Fibroblast of lung (primary cell): Measurements from ENCODE around the gene ETV6. TPM values are rescaled to one million over a fixed set of nuclear protein-coding genes. Genes with fewer than 3 reads are reported as not detected.

ENCODE experiments used
- DNase-seq, 2 donors: peaks; one replicate each; pipeline versions ENCODE4 v3.0.0 to v3.0.0-alpha.2; 2010; ENCODE audit warnings: low read depth in 2 of 2
- H2AFZ ChIP-seq: 2 replicates; pipeline ENCODE4 v1.5.1; 2012; ENCODE audit warnings: low read length, control low read depth, inconsistent platforms
- H3K27ac ChIP-seq: 2 replicates; pipeline ENCODE4 v1.5.1; 2011; ENCODE audit warnings: low read length, control low read depth; ENCODE audit not compliant: insufficient read depth
- H3K27me3 ChIP-seq: 2 replicates; pipeline ENCODE4 v1.5.1; 2011; ENCODE audit warnings: mild to moderate bottlenecking, low read length; ENCODE audit not compliant: control insufficient read depth, insufficient read depth
- H3K36me3 ChIP-seq: 2 replicates; pipeline ENCODE4 v1.5.1; 2011; ENCODE audit warnings: low read length; ENCODE audit not compliant: control insufficient read depth, insufficient read depth
- H3K4me1 ChIP-seq: 2 replicates; pipeline ENCODE4 v1.5.1; 2011; ENCODE audit warnings: low read length; ENCODE audit not compliant: control insufficient read depth, insufficient read depth; ENCODE audit errors: extremely low read depth
- H3K4me2 ChIP-seq: 2 replicates; pipeline ENCODE4 v1.5.1; 2011; ENCODE audit warnings: low read length, control low read depth; ENCODE audit not compliant: insufficient read depth; ENCODE audit errors: extremely low read depth
- H3K4me3 ChIP-seq, 4 experiments: fragments of 200-600 bp in 1 of 4; sonication (generic) in 1 of 4; replicated peaks in 1 of 4; 2 replicates each; pipeline ENCODE4 v1.5.1; 2011 to 2016; ENCODE audit warnings: low read length in 4 of 4, low read depth in 3 of 4, mild to moderate bottlenecking in 3 of 4, control low read depth in 2 of 4, inconsistent platforms in 1 of 4, mixed read lengths in 1 of 4; ENCODE audit not compliant: insufficient read depth in 1 of 4; ENCODE audit errors: control extremely low read depth in 1 of 4
- H3K79me2 ChIP-seq: 2 replicates; pipeline ENCODE4 v1.5.1; 2012; ENCODE audit warnings: mild to moderate bottlenecking, low read length, inconsistent platforms; ENCODE audit not compliant: control insufficient read depth, insufficient read depth
- H3K9ac ChIP-seq: 2 replicates; pipeline ENCODE4 v1.5.1; 2011; ENCODE audit warnings: mild to moderate bottlenecking, low read length, control low read depth; ENCODE audit not compliant: insufficient read depth
- H3K9me3 ChIP-seq: 2 replicates; pipeline ENCODE4 v1.5.1; 2012; ENCODE audit warnings: low read depth, low read length; ENCODE audit not compliant: control insufficient read depth, insufficient read depth
- H4K20me1 ChIP-seq: 2 replicates; pipeline ENCODE4 v1.5.1; 2011; ENCODE audit warnings: low read length; ENCODE audit not compliant: control insufficient read depth, insufficient read depth; ENCODE audit errors: extremely low read depth
- CTCF ChIP-seq, 2 donors: IDR thresholded peaks in 1 of 2; conservative IDR thresholded peaks in 1 of 2; 1 replicate in 1 of 2; 2 replicates in 1 of 2; pipeline ENCODE4 v1.5.1; 2011 to 2012; ENCODE audit warnings: low read length in 2 of 2, control low read depth in 1 of 2, inconsistent platforms in 1 of 2, low read depth in 1 of 2, mild to moderate bottlenecking in 1 of 2
- EZH2 ChIP-seq: IDR thresholded peaks from 2 replicates; pipeline ENCODE4 v1.5.1; 2012; ENCODE audit warnings: low read length, control low read depth, mild to moderate bottlenecking; ENCODE audit errors: missing control alignments
- polyA plus RNA-seq, 2 donors: library from polyadenylated mRNA; depleted of rRNA in 1 of 2; stranded (reverse) in 1 of 2; unstranded in 1 of 2; fragments of >200 nt; gene quantifications; 2 replicates each; pipeline ENCODE4 v1.2.1, GENCODE V29; 2011 to 2012; ENCODE audit warnings: missing spikeins in 1 of 2
- total RNA-seq: library from RNA; depleted of rRNA; stranded (reverse); fragments of >200 nt; gene quantifications from 2 replicates; pipeline ENCODE4 v1.2.1, GENCODE V29; 2014

ETV6 gene
- total and polyA plus RNA-seq, 2 donors (not counting 1 experiment from before 2014, with no cell fraction given) = 4.3 to 8.9 TPM

- DNase-seq = peak; percentile 28 to 90
- Histone ChIP-seq H2AFZ (no peak overlapping the region), H3K79me2 (no peaks in the 10 kb centered on the region), H3K36me3 (no peaks in the 10 kb centered on the region), H3K27me3 (no peaks in the 10 kb centered on the region), H3K9me3 (no peaks in the 10 kb centered on the region), H3K4me2 (peak overlapping the region; percentile 40), H4K20me1 (no peaks in the 10 kb centered on the region), H3K27ac (no peak overlapping the region), H3K9ac (no peak overlapping the region), H3K4me1 (peaks cover 2% of the 10 kb centered on the region), H3K4me3 (no peak overlapping the region)
- TF ChIP-seq EZH2 (no peak), CTCF (conservative IDR thresholded peaks at IDR 0.05 in 1 of 2, IDR thresholded peaks at IDR 0.05 in 1 of 2; ENCODE audit: low read depth in 1 of 2, low read length in 2 of 2) (no peak)
These were observed 75.4 kb downstream of the ETV6 start for GRCh38 chr12:11724888-11725311.

- H3K4me1 ChIP-seq = no peaks in the 10 kb centered on the region
- H3K79me2 ChIP-seq = no peaks in the 10 kb centered on the region
- no peaks in the 10 kb centered on the region for H3K9me3 ChIP-seq
These were observed 76.2 kb downstream of the ETV6 start for GRCh38 chr12:11725686-11726085.

GRCh38 chr12:11726659-11727058 is 77.2 kb downstream of the ETV6 start:
- TF ChIP-seq EZH2 (no peak), CTCF (conservative IDR thresholded peaks at IDR 0.05 in 1 of 2, IDR thresholded peaks at IDR 0.05 in 1 of 2; ENCODE audit: low read depth in 1 of 2, low read length in 2 of 2) (no peak)
- H3K79me2 ChIP-seq = no peaks in the 10 kb centered on the region
- H3K4me1 ChIP-seq = no peaks in the 10 kb centered on the region

More at GRCh38 chr12:11725686-11726085, 76.2 kb downstream of the ETV6 start:
- TF ChIP-seq CTCF (conservative IDR thresholded peaks at IDR 0.05 in 1 of 2, IDR thresholded peaks at IDR 0.05 in 1 of 2; ENCODE audit: low read depth in 1 of 2, low read length in 2 of 2) = no peak
- TF ChIP-seq EZH2 = no peak
- no peak overlapping the region for H3K9ac ChIP-seq
- H2AFZ ChIP-seq = no peak overlapping the region
- H3K27me3 ChIP-seq = no peaks in the 10 kb centered on the region
- H3K36me3 ChIP-seq = no peaks in the 10 kb centered on the region
- H3K4me2 ChIP-seq = no peak overlapping the region
- peak in 1 of 2 donors; percentile 14 for DNase-seq
- H3K27ac ChIP-seq = no peak overlapping the region
- H3K4me3 ChIP-seq = no peak overlapping the region
- H4K20me1 ChIP-seq = no peaks in the 10 kb centered on the region

More at GRCh38 chr12:11726659-11727058, 77.2 kb downstream of the ETV6 start:
- no peak overlapping the region for H3K4me2 ChIP-seq
- no peaks in the 10 kb centered on the region for H3K36me3 ChIP-seq
- no peaks in the 10 kb centered on the region for H3K9me3 ChIP-seq
- H2AFZ ChIP-seq = no peak overlapping the region
- H3K4me3 ChIP-seq = no peak overlapping the region
- no peaks in the 10 kb centered on the region for H4K20me1 ChIP-seq
- H3K27ac ChIP-seq = no peak overlapping the region
- DNase-seq = no peak
- H3K9ac ChIP-seq = no peak overlapping the region
- no peaks in the 10 kb centered on the region for H3K27me3 ChIP-seq
